NCI-H460 (cell line): ENCODE results near the gene CCDC47. TPM values are rescaled to one million over a fixed set of nuclear protein-coding genes. Genes with fewer than 3 reads are reported as not detected.
A peak's percentile ranks its signal among the peaks of the same experiment; 100 is the strongest.
"Not testable (repeated sequence)": the region's sequence is repeated elsewhere in the genome, so short reads cannot be mapped to it uniquely, and the experiment has no call there.

Experiments
- DNase-seq: peaks from one replicate; pipeline ENCODE4 v3.0.0-alpha.2; 2016; ENCODE audit warnings: low read depth; ENCODE audit errors: extremely low read depth
- polyA plus RNA-seq: library from polyadenylated mRNA; depleted of rRNA; stranded (reverse); fragments of >200 nt; gene quantifications from 2 replicates; pipeline ENCODE4 v1.2.3, GENCODE V29; 2014; cell fraction: nucleus; rRNA removed
- total RNA-seq: library from RNA; depleted of rRNA; stranded (reverse); fragments of >200 nt; shearing (Covaris generic); gene quantifications from 2 replicates; pipeline ENCODE4 v1.2.3, GENCODE V29; 2014; rRNA removed

Gene CCDC47, protein sequence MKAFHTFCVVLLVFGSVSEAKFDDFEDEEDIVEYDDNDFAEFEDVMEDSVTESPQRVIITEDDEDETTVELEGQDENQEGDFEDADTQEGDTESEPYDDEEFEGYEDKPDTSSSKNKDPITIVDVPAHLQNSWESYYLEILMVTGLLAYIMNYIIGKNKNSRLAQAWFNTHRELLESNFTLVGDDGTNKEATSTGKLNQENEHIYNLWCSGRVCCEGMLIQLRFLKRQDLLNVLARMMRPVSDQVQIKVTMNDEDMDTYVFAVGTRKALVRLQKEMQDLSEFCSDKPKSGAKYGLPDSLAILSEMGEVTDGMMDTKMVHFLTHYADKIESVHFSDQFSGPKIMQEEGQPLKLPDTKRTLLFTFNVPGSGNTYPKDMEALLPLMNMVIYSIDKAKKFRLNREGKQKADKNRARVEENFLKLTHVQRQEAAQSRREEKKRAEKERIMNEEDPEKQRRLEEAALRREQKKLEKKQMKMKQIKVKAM
- total RNA-seq: 66.5 and 79.2 TPM in 2 replicates
- polyA plus RNA-seq: 58.0 and 72.9 TPM in 2 replicates

DNA sequence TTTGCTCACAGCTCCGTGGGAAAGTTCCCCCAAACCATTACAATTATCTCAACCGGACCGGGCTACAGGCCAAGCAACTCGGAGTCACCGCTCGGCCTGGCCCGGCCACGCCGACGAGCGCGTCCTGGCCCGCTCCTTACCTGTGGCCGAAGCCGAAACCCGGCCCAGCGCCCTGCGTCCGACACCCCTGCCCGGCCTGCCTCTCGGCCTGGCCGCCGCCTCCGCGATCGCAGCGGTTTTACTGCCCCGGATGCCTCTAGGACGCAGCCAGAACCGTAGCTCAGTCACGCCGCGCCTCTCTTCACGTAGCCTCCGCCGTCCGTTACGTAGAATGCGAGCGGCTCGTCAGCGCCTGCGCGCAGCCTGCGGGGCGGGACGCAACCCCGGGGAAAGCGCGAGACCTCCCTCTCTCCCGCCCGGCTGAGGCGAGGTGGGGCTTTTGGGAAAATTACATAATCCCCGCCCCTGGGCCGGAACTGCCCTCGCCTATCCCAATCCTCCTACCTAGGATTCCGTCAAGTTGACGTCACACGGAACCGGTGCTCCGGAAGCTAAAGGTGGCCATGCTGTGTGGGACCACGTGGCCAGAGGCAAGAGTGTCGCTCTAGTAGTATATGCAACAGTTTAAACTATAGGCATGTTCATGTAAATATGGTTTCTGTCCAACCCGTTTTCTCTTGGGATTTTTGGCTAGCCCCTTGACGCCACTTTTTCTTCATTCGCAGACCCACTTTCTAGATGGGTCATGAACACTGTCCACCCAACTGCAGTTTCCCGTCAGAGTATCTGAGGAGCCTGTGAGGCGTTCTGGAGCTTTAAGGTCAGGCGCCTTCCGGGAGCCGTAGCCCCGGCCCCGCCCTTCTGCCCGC is at the start of gene CCDC47:
CCDC47 (minus strand) TSS at position 326 of the 869 bp plus-strand sequence. CDS start 7,422 bp downstream, outside the sequence.
- DNase-seq: peak; percentile 100

DNA sequence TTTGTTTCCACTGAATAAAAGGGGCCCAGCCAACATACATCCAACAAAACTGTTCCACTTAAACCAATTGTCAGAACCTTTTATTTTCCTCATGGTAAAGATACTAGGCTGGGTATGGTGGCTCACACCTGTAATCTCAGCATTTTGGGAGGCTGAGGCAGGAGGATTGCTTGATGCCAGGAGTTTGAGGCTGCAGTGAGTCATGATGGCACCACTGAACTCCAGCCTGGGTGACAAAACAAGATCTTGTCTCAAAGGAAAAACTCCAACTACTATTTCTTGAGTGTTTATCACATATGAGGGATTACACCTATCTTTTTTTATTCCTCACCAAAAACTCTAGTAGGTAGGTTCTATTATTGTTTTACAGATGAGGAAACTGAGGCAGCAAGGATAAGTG is 49.1 kb upstream of the CCDC47 start:
- DNase-seq: no peak

DNA sequence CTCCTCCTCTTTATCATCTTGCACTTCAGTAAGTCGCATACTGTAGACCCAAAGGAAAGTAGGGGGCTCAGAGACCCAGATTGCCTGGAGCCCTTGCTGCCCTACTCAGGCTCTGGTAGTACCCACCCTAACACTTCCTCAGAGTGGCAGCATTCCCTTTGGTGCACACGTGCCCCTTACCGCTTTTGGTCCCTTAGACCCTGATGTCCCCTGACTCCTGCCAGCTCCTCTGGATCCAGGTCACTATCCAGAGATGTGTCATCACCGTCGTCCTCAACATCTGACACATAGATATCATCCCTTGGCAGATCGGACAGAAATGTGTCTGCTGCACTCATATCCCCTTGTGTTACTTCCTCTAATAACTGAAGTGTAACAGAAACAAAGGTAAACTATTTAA is 48.4 kb upstream of the CCDC47 start:
- no peak for DNase-seq

DNA sequence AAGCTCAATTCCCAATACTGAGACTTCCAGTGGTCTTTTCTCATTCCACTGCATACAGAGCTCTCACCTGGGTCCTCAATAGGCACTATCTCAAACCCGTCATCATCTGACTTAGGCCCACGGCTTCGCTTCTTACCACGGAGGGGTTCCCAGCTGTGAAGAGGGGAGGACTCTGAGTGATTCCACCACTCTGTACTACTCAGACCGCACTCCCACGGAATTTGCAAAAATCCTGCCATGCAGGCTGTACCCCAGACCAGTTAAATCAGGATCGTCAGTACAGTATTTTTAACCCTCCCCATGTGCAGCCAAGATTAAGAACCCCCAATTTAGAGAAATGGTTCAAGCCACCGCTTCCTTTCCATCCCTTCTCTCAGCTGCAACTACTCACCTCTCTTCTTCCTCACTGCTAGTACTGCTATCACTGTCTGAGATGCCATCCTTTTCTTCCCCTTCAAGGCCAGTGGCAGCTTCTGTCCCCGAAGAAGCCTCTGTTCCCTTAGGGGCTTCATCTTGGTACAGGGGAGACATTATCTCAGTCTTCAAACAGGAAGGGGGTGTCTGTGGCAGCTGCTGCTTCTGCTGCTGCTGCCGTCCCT is 47.7 kb upstream of the CCDC47 start:
- DNase-seq: no peak

DNA sequence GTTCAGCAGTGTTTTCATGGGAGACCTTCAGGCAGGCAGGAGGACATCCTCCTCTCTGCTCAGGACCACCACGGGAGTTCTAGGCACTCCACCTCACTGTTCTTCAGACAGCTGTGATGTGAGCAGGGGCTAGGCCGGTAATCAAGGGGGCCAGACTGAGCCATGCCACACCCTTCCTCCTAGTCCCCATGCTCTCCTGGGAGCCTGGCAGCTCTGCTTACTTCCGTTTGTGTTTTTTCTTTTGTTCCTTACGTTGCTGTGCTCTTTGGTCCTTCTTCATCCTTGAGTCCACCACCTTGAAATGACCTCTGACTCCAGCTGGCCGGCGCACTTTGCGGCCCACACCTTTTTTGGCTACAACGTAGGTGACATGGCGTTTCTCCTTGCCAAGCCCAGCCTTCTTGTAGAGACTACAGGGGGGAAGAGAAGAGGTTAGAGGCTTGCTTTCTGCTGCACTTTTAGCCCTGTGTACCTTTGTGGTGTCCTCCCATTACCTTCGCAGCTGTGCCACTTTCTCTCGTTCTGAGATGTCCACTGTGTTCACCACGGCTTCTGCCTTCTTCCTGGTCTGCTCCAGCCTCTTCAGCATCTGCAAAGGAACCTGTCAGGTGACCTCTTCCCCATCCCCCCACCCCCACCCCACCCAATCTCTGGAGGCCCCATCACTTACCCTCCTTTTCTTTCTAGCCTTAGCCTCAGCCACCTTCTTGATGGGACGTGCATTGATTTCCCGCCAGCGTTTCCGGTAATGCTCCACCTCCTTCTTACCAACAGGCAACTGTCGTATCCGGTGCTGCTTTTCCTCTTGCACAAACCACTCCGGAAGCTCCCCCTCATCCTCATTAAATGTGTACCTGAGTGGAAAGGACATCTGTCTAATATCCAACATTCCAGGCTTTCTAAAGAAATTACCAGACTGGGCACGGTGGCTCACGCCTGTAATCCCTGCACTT is 46.5 kb upstream of the CCDC47 start:
- no peak for DNase-seq

DNA sequence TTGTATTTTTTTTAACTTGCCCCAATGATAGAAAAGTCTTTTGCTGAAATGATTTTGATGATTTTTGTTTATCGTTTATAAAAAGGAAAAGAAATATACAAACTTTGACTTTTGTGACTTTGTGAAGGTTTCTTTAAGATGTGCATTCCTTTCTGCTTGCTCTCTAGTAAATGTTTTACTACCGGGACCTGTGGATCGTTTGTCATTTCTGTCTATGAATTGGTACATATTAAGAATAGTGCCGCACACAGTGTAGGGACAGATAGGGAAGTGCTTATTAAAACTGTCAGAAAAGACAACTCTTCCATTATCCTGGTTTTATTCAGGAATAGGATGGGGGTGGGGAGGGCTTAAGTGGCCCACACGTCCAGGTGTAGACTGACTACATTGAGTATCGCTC is 45.7 kb upstream of the CCDC47 start:
- no peak for DNase-seq

DNA sequence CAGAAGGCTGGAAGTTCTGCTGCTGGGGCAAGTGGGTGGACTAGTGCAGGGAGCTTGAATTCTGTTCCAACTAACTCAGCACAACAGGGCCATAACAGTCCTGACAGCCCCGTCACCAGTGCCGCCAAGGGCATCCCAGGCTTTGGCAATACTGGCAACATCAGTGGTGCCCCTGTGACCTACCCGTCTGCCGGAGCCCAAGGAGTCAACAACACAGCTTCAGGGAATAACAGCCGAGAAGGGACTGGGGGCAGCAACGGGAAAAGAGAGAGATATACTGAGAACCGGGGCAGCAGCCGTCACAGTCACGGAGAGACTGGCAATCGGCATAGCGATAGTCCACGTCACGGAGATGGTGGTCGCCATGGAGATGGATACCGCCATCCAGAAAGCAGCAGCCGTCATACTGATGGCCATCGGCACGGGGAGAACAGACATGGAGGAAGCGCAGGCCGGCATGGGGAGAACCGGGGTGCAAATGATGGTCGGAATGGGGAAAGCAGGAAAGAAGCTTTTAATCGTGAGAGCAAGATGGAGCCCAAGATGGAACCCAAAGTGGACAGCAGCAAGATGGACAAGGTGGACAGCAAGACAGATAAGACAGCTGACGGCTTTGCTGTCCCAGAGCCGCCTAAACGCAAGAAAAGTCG is 44.5 kb upstream of the CCDC47 start:
- DNase-seq: no peak

DNA sequence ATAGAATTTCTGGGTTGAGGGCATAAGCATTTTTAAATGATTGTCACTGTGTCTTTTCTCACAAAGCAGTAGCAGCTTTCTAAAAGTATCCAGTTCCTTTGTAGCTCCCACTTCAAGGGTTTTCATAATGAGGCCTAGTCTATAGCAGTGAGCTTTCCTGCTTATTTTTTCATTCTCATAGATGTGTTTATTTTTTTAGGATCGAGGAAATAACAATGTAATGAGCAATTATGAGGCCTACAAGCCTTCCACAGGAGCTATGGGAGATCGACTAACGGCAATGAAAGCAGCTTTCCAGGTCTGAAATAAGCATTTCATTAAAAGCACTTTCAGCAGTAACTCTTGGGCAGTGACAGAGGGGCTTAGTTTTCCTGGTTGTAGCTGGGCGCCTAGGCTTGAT is 43.3 kb upstream of the CCDC47 start:
- no peak for DNase-seq

DNA sequence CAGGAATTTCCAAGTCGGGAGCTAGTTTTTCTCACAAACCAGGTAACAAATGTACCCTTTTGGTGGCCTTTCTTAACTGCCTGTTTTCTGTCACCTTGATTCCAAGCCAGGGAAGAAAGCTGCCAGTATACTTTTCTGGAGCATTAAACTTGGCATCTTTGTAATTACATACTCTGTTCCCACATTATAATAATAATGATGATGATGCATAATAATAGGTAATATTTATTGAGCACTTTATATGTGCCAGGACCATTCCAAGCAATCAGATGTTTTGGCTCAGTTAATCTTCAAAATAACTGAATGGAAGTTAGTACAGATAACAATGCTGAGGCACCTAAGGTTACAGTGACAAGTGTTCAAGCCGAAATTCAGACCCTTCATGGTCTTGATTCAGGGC is 42.7 kb upstream of the CCDC47 start:
- no peak for DNase-seq

DNA sequence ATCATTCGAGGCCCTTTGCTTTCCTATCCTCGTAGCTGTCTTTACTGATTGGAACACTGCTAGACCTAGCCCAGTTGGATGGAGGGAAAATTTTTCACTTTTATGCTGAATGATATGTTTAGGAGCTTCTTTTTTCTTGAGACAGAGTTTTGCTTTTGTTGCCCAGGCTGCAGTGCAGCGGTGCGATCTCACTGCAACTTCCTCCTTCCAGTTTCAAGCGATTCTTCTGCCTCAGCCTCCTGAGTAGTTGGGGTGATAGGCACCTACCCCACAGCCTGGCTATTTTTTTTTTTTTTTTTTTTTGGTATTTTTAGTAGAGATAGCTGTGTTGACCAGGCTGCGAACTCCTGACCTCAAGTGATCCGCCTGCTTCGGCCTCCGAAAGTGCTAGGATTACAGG is 36.6 kb upstream of the CCDC47 start:
- no peak for DNase-seq

DNA sequence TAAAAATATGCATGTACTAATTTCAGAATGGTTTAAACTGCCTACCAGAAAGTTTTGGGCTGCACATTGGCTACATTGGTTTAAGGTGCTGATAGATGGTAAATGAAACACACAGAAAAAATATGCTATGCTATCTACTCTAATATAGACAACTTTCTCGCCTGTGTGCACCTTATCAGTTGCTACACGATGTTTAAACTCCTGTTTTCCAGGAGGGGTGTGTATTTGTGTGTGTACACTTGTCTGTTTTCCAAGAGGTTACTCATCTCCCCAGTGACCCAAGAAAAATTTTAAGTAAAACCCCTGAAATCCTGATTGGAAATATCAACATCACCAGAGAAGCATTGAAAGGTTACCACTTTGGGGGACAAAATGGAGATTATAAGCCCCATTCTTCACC is 32.2 kb upstream of the CCDC47 start:
- DNase-seq: no peak

DNA sequence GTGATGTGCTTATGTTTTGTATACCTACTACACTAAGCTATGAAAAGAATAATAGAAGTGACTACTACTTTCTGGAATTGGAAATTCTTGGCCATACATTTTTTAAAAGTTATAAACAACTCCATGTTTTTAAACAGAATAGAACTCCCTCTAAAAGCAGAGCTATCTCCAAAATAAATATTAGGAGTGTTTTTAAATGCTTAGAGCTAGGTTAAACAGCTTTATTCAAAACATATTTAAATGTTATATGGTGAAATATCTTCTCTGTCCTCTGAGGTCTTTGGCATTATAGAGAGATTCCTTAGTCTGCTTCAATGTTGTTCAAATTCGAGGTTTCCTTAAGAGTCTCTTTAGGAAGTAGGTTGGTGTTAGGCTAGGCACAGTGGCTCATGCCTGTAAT is 30.9 kb upstream of the CCDC47 start:
- DNase-seq: no peak

DNA sequence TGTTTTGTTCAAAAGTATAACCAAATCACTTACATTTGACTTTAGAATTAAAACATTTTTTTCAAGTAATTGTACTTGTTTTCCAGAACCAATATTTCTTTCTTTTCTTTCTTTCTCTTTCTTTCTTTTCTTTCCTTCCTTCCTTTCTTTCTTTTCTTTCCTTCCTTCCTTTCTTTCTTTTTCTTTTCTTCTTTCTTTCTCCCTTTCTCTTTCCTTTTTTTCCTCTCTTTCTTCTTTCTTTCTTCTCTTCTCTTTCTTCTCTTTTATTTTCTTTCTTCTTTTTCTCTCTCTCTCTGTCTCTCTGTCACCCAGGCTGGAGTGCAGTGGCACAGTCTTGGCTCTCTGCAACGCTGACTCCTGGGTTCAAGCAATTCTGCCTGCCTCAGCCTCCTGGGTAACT is 27.4 kb upstream of the CCDC47 start:
- DNase-seq: no peak

DNA sequence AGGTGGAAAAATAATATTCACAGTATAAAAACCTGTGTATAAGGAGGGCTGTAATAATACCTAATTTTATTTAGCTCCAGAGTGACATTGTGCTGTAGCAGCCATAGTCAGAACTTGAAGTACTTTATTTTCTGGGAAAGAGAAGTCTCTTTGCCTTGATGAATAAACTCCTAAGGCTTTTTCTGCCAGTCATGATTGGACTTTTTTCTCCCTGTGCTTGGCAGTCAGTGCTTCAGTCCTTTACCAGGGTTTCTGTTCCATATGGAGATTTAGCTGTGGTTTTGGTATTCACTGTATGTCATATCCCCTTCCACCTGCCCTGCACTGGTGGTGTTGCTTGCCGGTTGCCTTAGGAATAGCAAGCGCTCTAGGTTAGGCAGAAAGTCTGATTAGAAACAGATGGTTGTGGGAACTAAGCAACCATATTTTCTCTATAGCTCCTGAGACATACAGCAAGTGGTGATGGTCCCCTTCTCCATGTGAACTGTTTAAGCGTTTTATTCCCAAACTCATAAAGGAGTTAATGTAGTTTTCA is 25.2 kb upstream of the CCDC47 start:
- DNase-seq: no peak

DNA sequence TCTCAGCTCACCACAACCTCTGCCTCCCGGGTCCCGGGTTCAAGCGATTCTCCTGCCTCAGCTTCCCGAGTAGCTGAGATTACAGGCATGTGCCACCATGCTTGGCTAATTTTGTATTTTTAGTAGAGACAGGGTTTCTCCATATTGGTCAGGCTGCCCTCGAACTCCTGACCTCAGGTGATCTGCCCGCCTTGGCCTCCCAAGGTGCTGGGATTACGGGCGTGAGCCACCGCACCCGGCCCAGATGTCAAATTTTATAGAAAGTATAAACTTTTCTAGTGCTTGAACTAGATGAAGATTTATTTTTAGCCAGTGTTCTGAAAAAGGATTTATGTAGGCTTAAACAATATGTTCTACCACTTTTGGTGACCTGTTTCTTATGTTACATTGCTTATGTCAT is 23.0 kb upstream of the CCDC47 start:
- not testable (repeated sequence) for DNase-seq

DNA sequence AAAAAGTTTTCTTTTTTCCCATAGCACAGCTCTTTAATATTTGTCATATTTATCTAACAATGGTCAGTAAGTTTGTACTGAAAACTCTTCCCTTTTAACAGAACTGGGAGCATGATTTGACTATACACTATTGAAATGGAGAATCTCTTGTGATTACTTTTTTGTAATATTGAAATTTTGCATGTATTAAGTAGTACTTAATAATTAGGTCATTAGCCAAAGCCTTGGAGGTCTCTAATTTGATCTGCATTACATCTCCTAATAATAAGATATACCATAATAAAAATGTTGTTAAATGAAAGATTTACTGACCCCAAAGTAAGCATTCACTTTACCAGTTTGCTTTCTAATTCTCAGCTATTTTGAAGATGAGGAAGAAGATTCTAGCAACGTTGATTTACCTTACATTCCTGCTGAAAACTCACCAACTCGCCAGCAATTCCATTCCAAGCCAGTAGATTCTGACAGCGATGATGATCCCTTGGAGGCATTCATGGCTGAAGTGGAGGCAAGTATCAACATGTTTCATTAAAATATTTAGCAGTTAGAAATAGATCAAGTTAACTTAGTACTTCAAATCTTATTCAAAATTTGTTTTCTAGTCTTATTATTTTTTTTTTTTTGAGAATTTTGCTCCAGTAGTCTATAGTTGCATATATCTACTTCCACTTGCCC is 18.8 kb upstream of the CCDC47 start:
- no peak for DNase-seq

DNA sequence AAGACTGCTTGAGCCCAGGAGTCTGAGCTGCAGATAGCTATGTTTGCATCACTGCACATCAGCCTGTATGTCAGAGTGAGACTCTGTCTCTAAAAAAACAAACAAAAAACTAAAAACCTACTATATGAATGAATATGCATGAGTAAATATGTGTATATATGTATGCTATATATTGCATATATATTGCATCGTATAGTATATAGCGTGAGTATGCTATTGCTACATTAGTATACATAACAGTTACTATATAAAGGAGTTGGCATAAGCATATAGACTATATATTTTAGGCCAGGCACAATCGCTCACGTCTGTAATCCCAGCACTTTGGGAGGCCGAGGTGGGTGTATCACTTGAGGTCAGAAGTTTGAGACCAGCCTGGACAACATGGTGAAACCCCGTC is 16.7 kb upstream of the CCDC47 start:
- no peak for DNase-seq

DNA sequence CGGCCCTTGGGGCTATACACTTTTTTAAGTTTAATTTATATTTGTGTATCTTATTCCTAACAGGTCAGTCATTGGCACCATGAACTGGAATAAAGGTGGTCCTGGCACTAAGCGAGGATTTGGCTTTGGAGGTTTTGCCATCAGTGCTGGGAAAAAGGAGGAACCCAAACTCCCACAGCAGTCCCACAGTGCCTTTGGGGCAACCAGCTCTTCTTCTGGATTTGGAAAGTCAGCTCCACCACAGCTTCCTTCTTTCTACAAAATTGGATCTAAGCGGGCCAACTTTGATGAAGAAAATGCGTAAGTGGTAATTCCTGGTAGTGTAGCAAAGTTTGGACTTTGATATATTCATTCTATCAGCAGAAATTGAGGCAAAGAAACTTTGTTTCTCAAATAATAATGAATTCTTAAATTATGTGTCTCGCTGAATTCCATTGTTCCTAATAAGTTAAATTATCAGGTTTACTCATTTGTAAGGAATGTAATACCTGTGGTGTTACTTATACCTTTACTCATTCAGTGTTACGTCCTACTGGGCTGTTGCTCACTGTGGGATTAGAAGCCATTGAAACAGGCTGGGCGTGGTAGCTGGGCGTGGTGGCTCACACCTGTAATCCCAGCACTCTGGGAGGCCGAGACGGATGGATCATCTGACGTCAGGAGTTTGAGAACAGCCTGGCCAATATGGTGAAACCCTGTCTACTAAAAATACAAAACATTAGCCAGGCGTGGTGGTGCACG is 13.7 kb upstream of the CCDC47 start:
- DNase-seq: no peak
